Measurements from ENCODE around the gene ATP6V1B1. TPM values are rescaled to one million over a fixed set of nuclear protein-coding genes. Genes with fewer than 3 reads are reported as not detected.

ATP6V1B1 gene
- total and polyA plus RNA-seq, 2 of the 4 experiments (the other 2 are of a cell fraction), result 1.3 TPM; not detected in 1

DNA sequence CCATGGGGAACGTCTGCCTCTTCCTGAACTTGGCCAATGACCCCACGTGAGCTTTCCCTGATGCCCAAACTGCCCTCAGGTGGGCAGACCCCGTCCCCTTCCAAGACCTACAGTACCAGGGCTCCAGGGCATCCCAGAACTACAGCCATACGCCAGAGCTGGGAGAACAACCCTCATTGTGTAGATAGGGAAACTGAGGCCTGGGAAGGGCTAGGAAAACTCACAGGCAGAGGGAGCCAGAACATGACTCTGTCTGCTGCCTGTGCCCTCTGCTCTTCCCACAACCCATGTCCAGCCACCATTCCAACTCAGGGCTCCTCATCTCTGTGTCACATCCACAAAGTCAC is 25.9 kb downstream of the ATP6V1B1 start:
- no peak for ATAC-seq (ENCODE audit: low read depth)
- in situ Hi-C loops (cut with MboI; ENCODE audit: low sequenced_read_pairs), result no loop called here
- intact Hi-C loops (cut with micrococcal nuclease), result no loop called here

More for the DNA sequence above, 25.9 kb downstream of the ATP6V1B1 start:
- Histone ChIP-seq H3K14ac (replicated peaks; ENCODE audit: low read depth, low read length) (no peak overlapping the region), H3K36me3 (ENCODE audit: control insufficient read depth, insufficient read depth, low read length) (no peaks in the 10 kb centered on the region), H2BK5ac (ENCODE audit: low read depth, low read length, poor library complexity, severe bottlenecking) (no peak overlapping the region), H3K4me2 (ENCODE audit: low read depth, low read length) (no peak overlapping the region), H3K4me1 (ENCODE audit: control insufficient read depth, insufficient read depth, low read length) (no peaks in the 10 kb centered on the region), H3K4me3 (ENCODE audit: insufficient read depth, low read depth, low read length) (no peak overlapping the region), H4K91ac (ENCODE audit: insufficient read depth, low read depth, low read length) (no peak overlapping the region), H2BK15ac (ENCODE audit: low read depth, low read length) (no peak overlapping the region), H4K20me1 (ENCODE audit: insufficient read depth, low read length) (no peaks in the 10 kb centered on the region), H3K56ac (ENCODE audit: extremely low read depth, insufficient read depth, low read length) (no peak overlapping the region), H3K9me1 (ENCODE audit: insufficient read depth, low read length) (no peaks in the 10 kb centered on the region), H3K18ac (ENCODE audit: low read depth, low read length) (no peak overlapping the region), H4K5ac (ENCODE audit: low read depth, low read length) (no peak overlapping the region), H2BK20ac (ENCODE audit: low read depth, low read length) (no peak overlapping the region), H3K27ac (ENCODE audit: insufficient read depth, low read length) (no peak overlapping the region), H3K79me1 (ENCODE audit: low read depth in 1 of 2, low read length in 2 of 2) (no peaks in the 10 kb centered on the region), H3K9me3 (ENCODE audit: control insufficient read depth, insufficient read depth, low read length) (no peaks in the 10 kb centered on the region), H2AFZ (replicated peaks; ENCODE audit: low read length, poor library complexity) (no peak overlapping the region), H2AK5ac (ENCODE audit: low read depth, low read length) (no peak overlapping the region), H2BK120ac (ENCODE audit: low read depth, low read length) (no peak overlapping the region), H3K4ac (ENCODE audit: low read depth, low read length) (no peak overlapping the region), H2AK9ac (replicated peaks; ENCODE audit: low read depth, low read length, poor library complexity) (no peak overlapping the region), H3K27me3 (ENCODE audit: control insufficient read depth, insufficient read depth, low read length) (peaks cover 5% of the 10 kb centered on the region; the same call in 1 of the 2 replicates), H3K23ac (ENCODE audit: low read depth, low read length) (no peak overlapping the region), H4K8ac (ENCODE audit: low read depth in 2 of 2, low read length in 2 of 2) (no peak overlapping the region), H3K9ac (ENCODE audit: low read depth, low read length) (no peak overlapping the region)
- WGBS, 2 experiments (ENCODE audit: extremely low coverage in 2 of 2, insufficient read length in 1 of 2), result no CpG with 5 or more reads among the region's 4 CpGs
- CTCF ChIA-PET, result interaction anchor here (1.5 kb wide), 1 partner anchor 13 kb away, joined by 5 read pairs; no protein-coding TSS in a partner anchor
- no TSS peak for BruUV-seq (replicated peaks)
- TF ChIP-seq SMC3 (IDR thresholded peaks at IDR 0.05; ENCODE audit: low read depth, low read length), result no peak
- no peak for TF ChIP-seq CHD1 (IDR thresholded peaks at IDR 0.05; ENCODE audit: low read depth, low read length)
- TF ChIP-seq CEBPB (IDR thresholded peaks at IDR 0.05; ENCODE audit: low read depth, low read length), result no peak
- no peak for TF ChIP-seq FOS (IDR thresholded peaks at IDR 0.05; ENCODE audit: low read depth, low read length)
- no peak for TF ChIP-seq ELK1 (IDR thresholded peaks at IDR 0.05; ENCODE audit: borderline replicate concordance, low read depth, low read length)
- no peak for TF ChIP-seq RAD21 (IDR thresholded peaks at IDR 0.05; ENCODE audit: low read length)
- no peak for TF ChIP-seq MAZ (IDR thresholded peaks at IDR 0.05; ENCODE audit: borderline replicate concordance, low read depth, low read length)
- TF ChIP-seq MAFK (IDR thresholded peaks at IDR 0.05; ENCODE audit: low read depth, low read length), result no peak
- no peak for TF ChIP-seq MXI1 (IDR thresholded peaks at IDR 0.05; ENCODE audit: borderline replicate concordance, low read depth, low read length)
- TF ChIP-seq BHLHE40 (IDR thresholded peaks at IDR 0.05; ENCODE audit: low read depth, low read length), result no peak
- no peak for TF ChIP-seq POLR2A (IDR thresholded peaks at IDR 0.05; ENCODE audit: low read depth, low read length)
- TF ChIP-seq USF2 (IDR thresholded peaks at IDR 0.05; ENCODE audit: low read depth, low read length), result no peak
- TF ChIP-seq, protein P1, sequence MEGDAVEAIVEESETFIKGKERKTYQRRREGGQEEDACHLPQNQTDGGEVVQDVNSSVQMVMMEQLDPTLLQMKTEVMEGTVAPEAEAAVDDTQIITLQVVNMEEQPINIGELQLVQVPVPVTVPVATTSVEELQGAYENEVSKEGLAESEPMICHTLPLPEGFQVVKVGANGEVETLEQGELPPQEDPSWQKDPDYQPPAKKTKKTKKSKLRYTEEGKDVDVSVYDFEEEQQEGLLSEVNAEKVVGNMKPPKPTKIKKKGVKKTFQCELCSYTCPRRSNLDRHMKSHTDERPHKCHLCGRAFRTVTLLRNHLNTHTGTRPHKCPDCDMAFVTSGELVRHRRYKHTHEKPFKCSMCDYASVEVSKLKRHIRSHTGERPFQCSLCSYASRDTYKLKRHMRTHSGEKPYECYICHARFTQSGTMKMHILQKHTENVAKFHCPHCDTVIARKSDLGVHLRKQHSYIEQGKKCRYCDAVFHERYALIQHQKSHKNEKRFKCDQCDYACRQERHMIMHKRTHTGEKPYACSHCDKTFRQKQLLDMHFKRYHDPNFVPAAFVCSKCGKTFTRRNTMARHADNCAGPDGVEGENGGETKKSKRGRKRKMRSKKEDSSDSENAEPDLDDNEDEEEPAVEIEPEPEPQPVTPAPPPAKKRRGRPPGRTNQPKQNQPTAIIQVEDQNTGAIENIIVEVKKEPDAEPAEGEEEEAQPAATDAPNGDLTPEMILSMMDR (conservative IDR thresholded peaks at IDR 0.05; ENCODE audit: low read depth, low read length), result no peak
- TF ChIP-seq NFE2L2 (IDR thresholded peaks at IDR 0.05; ENCODE audit: low read depth, low read length), result no peak
- DNase-seq, result no peak
- dilution Hi-C loops (cut with HindIII; ENCODE audit: low sequenced_read_pairs, unreplicated experiment), result no loop called here
- POLR2A ChIA-PET (ENCODE audit: unreplicated experiment), result no interaction called here

Data from IMR-90 (cell line).